Measurements from ENCODE around the gene CDH22. TPM values are rescaled to one million over a fixed set of nuclear protein-coding genes. Genes with fewer than 3 reads are reported as not detected.
A peak's percentile ranks its signal among the peaks of the same experiment; 100 is the strongest.

Gene CDH22
- total and polyA plus RNA-seq, 9 of the 15 experiments (the other 6 are each of a cell fraction or from before 2014, with no cell fraction given): 0.07 to 0.08 TPM; not detected in 7

DNA sequence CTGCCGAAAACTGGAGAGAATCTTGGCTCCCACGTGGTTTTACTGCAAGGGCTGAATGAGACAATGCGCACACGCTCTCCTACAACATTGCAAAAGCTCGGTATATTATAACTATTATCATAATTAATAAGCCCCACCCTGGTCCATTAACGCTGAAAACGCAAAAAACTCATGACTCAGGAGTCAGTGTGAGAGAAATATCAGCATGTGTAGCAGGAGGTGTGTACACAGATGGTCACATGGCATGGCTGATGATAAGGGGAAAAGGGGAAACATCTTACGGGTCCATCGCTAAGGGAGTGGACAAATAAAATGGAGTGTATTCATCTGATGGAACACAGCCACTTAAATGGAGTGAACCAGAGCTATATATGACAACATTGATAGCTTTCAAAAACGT is 29.2 kb downstream of the CDH22 start:
- FAIRE-seq (peak; percentile 37), DNase-seq (ENCODE audit: extremely low read depth in 1 of 4, low spot score in 3 of 4) (peak in 2 of 4 experiments; percentile 13 to 20), ATAC-seq (no peak)
- no peak overlapping the region for H2AFZ ChIP-seq (ENCODE audit: low read depth, low read length)
- H4K20me1 ChIP-seq (replicated peaks; ENCODE audit: control insufficient read depth, insufficient read depth, low read length): 0 out of 2 replicates have a peak, but pooled peaks cover 6% of the 10 kb centered on the region
- H3K9ac ChIP-seq (ENCODE audit: insufficient read depth in 1 of 2, low read depth in 2 of 2, low read length in 2 of 2): no peak overlapping the region
- H3K27me3 ChIP-seq (ENCODE audit: control insufficient read depth in 2 of 2, insufficient read depth in 2 of 2, low read length in 2 of 2): peaks cover 16 to 41% of the 10 kb centered on the region in 2 experiments
- ChIA-PET POLR2A (no interaction called here), CTCF (ENCODE audit: low intra/inter-chr PET ratio) (no interaction called here)
- peak overlapping the region; percentile 7; the same call in 1 of the 2 replicates for H3K4me2 ChIP-seq (ENCODE audit: insufficient read depth, low read length)
- no peaks in the 10 kb centered on the region for H3K9me1 ChIP-seq (ENCODE audit: control insufficient read depth, insufficient read depth, low read length)
- WGBS (ENCODE audit: insufficient coverage, low coverage, missing lambda C conversion rate): 2% methylated on average over 10 of the region's 10 CpGs
- no peak overlapping the region for H3K27ac ChIP-seq (ENCODE audit: extremely low read depth, low read depth, low read length)
- H3K4me3 ChIP-seq: no peak overlapping the region
- no peaks in the 10 kb centered on the region for H3K79me2 ChIP-seq (ENCODE audit: control insufficient read depth, insufficient read depth, low read length)
- in situ Hi-C loops (cut with MboI): no loop called here
- no peaks in the 10 kb centered on the region for H3K36me3 ChIP-seq (ENCODE audit: control insufficient read depth, insufficient read depth, low read length)
- BruUV-seq (replicated peaks): no TSS peak
- no peaks in the 10 kb centered on the region for H3K9me3 ChIP-seq (replicated peaks; ENCODE audit: control insufficient read depth, insufficient read depth, low read depth, low read length)
- intact Hi-C loops (cut with micrococcal nuclease): no loop called here
- peaks cover 3 to 12% of the 10 kb centered on the region in 2 experiments; a peak in 4 of 5 replicates for H3K4me1 ChIP-seq (replicated peaks in 1 of 2; ENCODE audit: control insufficient read depth in 2 of 2, insufficient read depth in 2 of 2, low read length in 2 of 2)
- no peak for TF ChIP-seq CBX8 (IDR thresholded peaks at IDR 0.05; ENCODE audit: borderline replicate concordance, extremely low read depth, low read depth, low read length, poor library complexity, severe bottlenecking)
- peak in 1 of 2 experiments; percentile 79; a peak in 2 of 4 replicates for TF ChIP-seq FOXA3 (CRISPR knock-in tag; conservative IDR thresholded peaks at IDR 0.05 in 1 of 2, IDR thresholded peaks at IDR 0.05 in 1 of 2)
- TF ChIP-seq ZNF316 (IDR thresholded peaks at IDR 0.05): peak; percentile 41; the same call in 1 of the 2 replicates
- no peak for TF ChIP-seq MCM3 (IDR thresholded peaks at IDR 0.05)
- TF ChIP-seq EHMT2 (IDR thresholded peaks at IDR 0.05): no peak
- TF ChIP-seq USF1 (CRISPR knock-in tag; IDR thresholded peaks at IDR 0.05): peak; percentile 43
- peak; percentile 65; the same call in 1 of the 2 replicates for TF ChIP-seq C11orf30 (IDR thresholded peaks at IDR 0.05; ENCODE audit: low read depth)
- peak; percentile 33; the same call in 1 of the 2 replicates for TF ChIP-seq MAFK (IDR thresholded peaks at IDR 0.05; ENCODE audit: low read length)
- TF ChIP-seq ZNF436 (CRISPR knock-in tag; IDR thresholded peaks at IDR 0.05): no peak
- TF ChIP-seq CBFA2T3 (IDR thresholded peaks at IDR 0.05): 0 out of 2 replicates have a peak, but pooled peaks have one; percentile 22
- no peak for TF ChIP-seq ZNF583 (CRISPR knock-in tag; IDR thresholded peaks at IDR 0.05)
- TF ChIP-seq, protein P1, sequence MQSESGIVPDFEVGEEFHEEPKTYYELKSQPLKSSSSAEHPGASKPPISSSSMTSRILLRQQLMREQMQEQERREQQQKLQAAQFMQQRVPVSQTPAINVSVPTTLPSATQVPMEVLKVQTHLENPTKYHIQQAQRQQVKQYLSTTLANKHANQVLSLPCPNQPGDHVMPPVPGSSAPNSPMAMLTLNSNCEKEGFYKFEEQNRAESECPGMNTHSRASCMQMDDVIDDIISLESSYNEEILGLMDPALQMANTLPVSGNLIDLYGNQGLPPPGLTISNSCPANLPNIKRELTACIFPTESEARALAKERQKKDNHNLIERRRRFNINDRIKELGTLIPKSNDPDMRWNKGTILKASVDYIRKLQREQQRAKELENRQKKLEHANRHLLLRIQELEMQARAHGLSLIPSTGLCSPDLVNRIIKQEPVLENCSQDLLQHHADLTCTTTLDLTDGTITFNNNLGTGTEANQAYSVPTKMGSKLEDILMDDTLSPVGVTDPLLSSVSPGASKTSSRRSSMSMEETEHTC (IDR thresholded peaks at IDR 0.05): peak; percentile 34; the same call in 1 of the 2 replicates
- TF ChIP-seq CBFA2T2 (conservative IDR thresholded peaks at IDR 0.05): peak; percentile 25; the same call in 1 of the 2 replicates
- peak in 1 of 2 experiments; percentile 54; a peak in 1 of 4 replicates for TF ChIP-seq MNT (conservative IDR thresholded peaks at IDR 0.05)
- 0 out of 2 replicates have a peak, but pooled peaks have one; percentile 39 for TF ChIP-seq RAD51 (IDR thresholded peaks at IDR 0.05; ENCODE audit: borderline replicate concordance, low read depth)
- peak; percentile 67 for TF ChIP-seq USF2 (CRISPR knock-in tag; IDR thresholded peaks at IDR 0.05)
- TF ChIP-seq MAFF (IDR thresholded peaks at IDR 0.05; ENCODE audit: low read length): peak; percentile 30; the same call in 1 of the 2 replicates
- peak in 1 of 2 experiments; percentile 68; a peak in 1 of 4 replicates for TF ChIP-seq FOXK2 (conservative IDR thresholded peaks at IDR 0.05 in 1 of 2, IDR thresholded peaks at IDR 0.05 in 1 of 2; ENCODE audit: low read depth in 2 of 2)
- peak; percentile 49 for TF ChIP-seq L3MBTL2 (IDR thresholded peaks at IDR 0.05)
